Nephron (organoid): ENCODE results near the gene KRTAP10-3.

Source experiments
- H3K27ac Mint-ChIP-seq, 3 experiments: 2 replicates each; pipeline ENCODE4 v1.8.0; 2020; ENCODE audit warnings: mixed read lengths in 3 of 3, mild to moderate bottlenecking in 2 of 3, moderate library complexity in 1 of 3
- H3K27me3 Mint-ChIP-seq: 2 replicates; pipeline ENCODE4 v1.8.0; 2021; ENCODE audit warnings: low read depth, mild to moderate bottlenecking, moderate library complexity, mixed read lengths
- H3K36me3 Mint-ChIP-seq: 2 replicates; pipeline ENCODE4 v1.8.0; 2020; ENCODE audit warnings: low read depth, mixed read lengths
- H3K4me1 Mint-ChIP-seq: 2 replicates; pipeline ENCODE4 v1.8.0; 2020; ENCODE audit warnings: mixed read lengths
- H3K4me3 Mint-ChIP-seq, 3 experiments: 2 replicates each; pipeline ENCODE4 v1.8.0; 2020; ENCODE audit warnings: mild to moderate bottlenecking in 3 of 3, mixed read lengths in 3 of 3, moderate library complexity in 2 of 3
- H3K9me3 Mint-ChIP-seq: 2 replicates; pipeline ENCODE4 v1.8.0; 2020; ENCODE audit warnings: mixed read lengths
- CTCF ChIP-seq, 3 experiments: fragments of 200-600 bp; sonication (generic); IDR thresholded peaks; one replicate each; pipeline ENCODE4 v1.5.0; 2021; ENCODE audit warnings: antibody characterized with exemption in 3 of 3; ENCODE audit not compliant: unreplicated experiment in 3 of 3

KRTAP10-3 gene

DNA sequence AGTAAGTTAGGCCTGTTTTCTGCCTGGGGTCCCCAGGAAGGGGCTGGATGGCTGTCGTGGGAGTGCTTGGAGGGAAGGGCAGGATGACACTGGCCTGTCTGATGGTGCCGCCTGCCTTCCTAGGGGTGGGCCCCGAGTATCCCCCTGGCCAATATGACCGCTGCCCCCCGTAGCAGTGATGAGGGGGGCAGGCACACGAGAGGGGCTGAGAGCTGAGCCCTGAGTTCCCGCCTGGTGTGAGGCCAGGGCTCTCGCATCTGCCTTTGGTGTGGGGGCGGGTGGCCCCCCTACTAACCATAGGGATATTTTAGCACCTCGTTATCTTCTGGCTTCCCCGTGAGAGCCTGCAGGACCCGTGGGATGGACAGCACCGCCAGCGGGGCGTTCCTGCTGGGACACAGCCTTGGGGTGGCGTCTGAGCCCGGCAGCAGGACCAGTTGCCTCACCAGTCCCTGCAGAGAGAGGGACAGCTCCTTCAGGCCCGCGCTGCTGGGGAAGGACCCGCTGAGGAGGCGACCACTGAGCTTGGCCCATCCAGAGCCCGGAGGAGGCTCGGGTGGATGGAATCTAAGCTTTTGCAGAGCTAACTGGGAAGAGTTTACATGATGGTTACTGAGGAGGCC is 29.0 kb downstream of the KRTAP10-3 start:
- Mint-ChIP-seq H3K4me3 (no peak overlapping the region), H3K36me3 (no peaks in the 10 kb centered on the region), H3K27ac (no peak overlapping the region), H3K9me3 (no peaks in the 10 kb centered on the region), H3K4me1 (no peaks in the 10 kb centered on the region), H3K27me3 (peaks cover 11% of the 10 kb centered on the region)
- TF ChIP-seq CTCF (IDR thresholded peaks at IDR 0.05; ENCODE audit: unreplicated experiment in 3 of 3) = no peak

GRCh38 chr21:44529011-44529421 is 29.6 kb downstream of the KRTAP10-3 start:
- no peaks in the 10 kb centered on the region for H3K4me1 Mint-ChIP-seq
- H3K4me3 Mint-ChIP-seq = no peak overlapping the region
- H3K9me3 Mint-ChIP-seq = no peaks in the 10 kb centered on the region
- no peak for TF ChIP-seq CTCF (IDR thresholded peaks at IDR 0.05; ENCODE audit: unreplicated experiment in 3 of 3)
- H3K27me3 Mint-ChIP-seq = peaks cover 11% of the 10 kb centered on the region
- H3K27ac Mint-ChIP-seq = no peak overlapping the region
- no peaks in the 10 kb centered on the region for H3K36me3 Mint-ChIP-seq

GRCh38 chr21:44528634-44528995 is 30.0 kb downstream of the KRTAP10-3 start:
- peaks cover 11% of the 10 kb centered on the region for H3K27me3 Mint-ChIP-seq
- TF ChIP-seq CTCF (IDR thresholded peaks at IDR 0.05; ENCODE audit: unreplicated experiment in 3 of 3) = no peak
- no peaks in the 10 kb centered on the region for H3K9me3 Mint-ChIP-seq
- H3K4me3 Mint-ChIP-seq = no peak overlapping the region
- H3K4me1 Mint-ChIP-seq = no peaks in the 10 kb centered on the region
- H3K27ac Mint-ChIP-seq = no peak overlapping the region
- no peaks in the 10 kb centered on the region for H3K36me3 Mint-ChIP-seq

DNA sequence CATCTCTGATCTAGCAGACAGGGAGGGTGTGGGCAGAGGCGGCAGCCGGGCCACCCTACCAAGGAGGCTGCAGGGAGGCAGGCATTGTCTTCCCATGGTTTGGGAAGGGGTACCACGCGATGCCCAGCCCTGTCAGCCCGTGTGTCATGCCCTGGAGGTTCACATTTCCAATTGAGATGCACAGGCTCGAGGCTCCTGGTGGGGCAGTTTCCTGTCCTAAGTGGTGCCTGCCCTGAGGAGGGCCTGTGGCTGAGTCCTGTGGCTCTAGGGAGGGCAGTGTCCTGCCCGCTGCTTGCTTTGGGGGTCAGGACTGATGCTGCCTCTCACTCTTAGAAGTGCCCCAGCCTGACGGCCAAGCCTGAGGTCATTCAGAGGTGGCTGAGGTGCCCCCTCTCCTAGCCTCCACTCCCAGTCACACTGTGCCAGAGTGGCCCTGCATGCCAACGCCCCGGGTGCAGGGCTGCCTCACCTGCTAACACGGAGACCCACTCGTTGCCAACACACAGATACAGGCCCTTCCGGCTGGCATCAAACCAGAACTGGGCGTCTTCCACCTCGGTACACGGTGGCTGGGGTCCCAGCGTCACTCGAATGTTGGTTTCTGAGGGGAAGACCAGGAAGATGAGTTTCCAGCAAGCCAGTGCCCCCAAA is 30.5 kb downstream of the KRTAP10-3 start:
- no peaks in the 10 kb centered on the region for H3K4me1 Mint-ChIP-seq
- no peaks in the 10 kb centered on the region for H3K36me3 Mint-ChIP-seq
- no peak overlapping the region for H3K4me3 Mint-ChIP-seq
- no peaks in the 10 kb centered on the region for H3K9me3 Mint-ChIP-seq
- H3K27ac Mint-ChIP-seq = no peak overlapping the region
- peaks cover 11% of the 10 kb centered on the region for H3K27me3 Mint-ChIP-seq
- TF ChIP-seq CTCF (IDR thresholded peaks at IDR 0.05; ENCODE audit: unreplicated experiment in 3 of 3) = no peak

GRCh38 chr21:44527156-44527982 is 31.2 kb downstream of the KRTAP10-3 start:
- Mint-ChIP-seq H3K4me3 (no peak overlapping the region), H3K4me1 (no peaks in the 10 kb centered on the region), H3K9me3 (no peaks in the 10 kb centered on the region), H3K27ac (no peak overlapping the region), H3K27me3 (peaks cover 11% of the 10 kb centered on the region), H3K36me3 (no peaks in the 10 kb centered on the region)
- TF ChIP-seq CTCF (IDR thresholded peaks at IDR 0.05; ENCODE audit: unreplicated experiment in 3 of 3) = no peak
